ENCODE measurements around the gene MYH16. TPM values are rescaled to one million over a fixed set of nuclear protein-coding genes. Genes with fewer than 3 reads are reported as not detected.
A peak's percentile ranks its signal among the peaks of the same experiment; 100 is the strongest.
"Not testable (repeated sequence)": the region's sequence is repeated elsewhere in the genome, so short reads cannot be mapped to it uniquely, and the experiment has no call there.

MYH16 gene
- polyA plus RNA-seq, 1 experiment: not detected

- no peak for TF ChIP-seq CTCF (IDR thresholded peaks at IDR 0.05; ENCODE audit: low read depth, low read length)
- Histone ChIP-seq H3K27ac (ENCODE audit: low read depth, low read length) (no peak overlapping the region), H3K27me3 (ENCODE audit: control insufficient read depth, insufficient read depth, low read length) (peaks cover 3% of the 10 kb centered on the region), H3K9me3 (ENCODE audit: control insufficient read depth, insufficient read depth, low read length) (no peaks in the 10 kb centered on the region), H3K4me3 (ENCODE audit: low read depth, low read length) (no peak overlapping the region)
- DNase-seq (ENCODE audit: low read depth, low spot score): no peak
- CTCF ChIA-PET: interaction anchor here (1.6 kb wide), 1 partner anchor 47 kb away, joined by 7 read pairs; no protein-coding TSS in a partner anchor
- POLR2A ChIA-PET: no interaction called here
These were observed 6.7 kb upstream of the MYH16 start for GRCh38 chr7:99265848-99266480.

- CTCF ChIA-PET: interaction anchor here (1.6 kb wide), 1 partner anchor 45 kb away, joined by 7 read pairs; no protein-coding TSS in a partner anchor
- no peaks in the 10 kb centered on the region for H3K9me3 ChIP-seq (ENCODE audit: control insufficient read depth, insufficient read depth, low read length)
- peak; percentile 62 for DNase-seq (ENCODE audit: low read depth, low spot score)
- H3K4me3 ChIP-seq (ENCODE audit: low read depth, low read length): no peak overlapping the region
- peaks cover 3% of the 10 kb centered on the region for H3K27me3 ChIP-seq (ENCODE audit: control insufficient read depth, insufficient read depth, low read length)
- TF ChIP-seq CTCF (IDR thresholded peaks at IDR 0.05; ENCODE audit: low read depth, low read length): no peak
- peak overlapping the region; percentile 53 for H3K27ac ChIP-seq (ENCODE audit: low read depth, low read length)
- POLR2A ChIA-PET: interaction anchor here (0.8 to 0.9 kb wide), 2 partner anchors 12 to 23 kb away, joined by 3 read pairs; no protein-coding TSS in a partner anchor
These were observed 5.2 kb upstream of the MYH16 start for GRCh38 chr7:99267481-99267840.

GRCh38 chr7:99267841-99268576 is 4.6 kb upstream of the MYH16 start:
- ChIA-PET POLR2A (interaction anchor here (0.9 kb wide), 1 partner anchor 23 kb away, joined by 3 read pairs; no protein-coding TSS in a partner anchor), CTCF (interaction anchor here (0.8 kb wide), 1 partner anchor 45 kb away, joined by 6 read pairs; no protein-coding TSS in a partner anchor)
- no peak for DNase-seq (ENCODE audit: low read depth, low spot score)
- no peak for TF ChIP-seq CTCF (IDR thresholded peaks at IDR 0.05; ENCODE audit: low read depth, low read length)
- Histone ChIP-seq H3K27me3 (ENCODE audit: control insufficient read depth, insufficient read depth, low read length) (peaks cover 3% of the 10 kb centered on the region), H3K9me3 (ENCODE audit: control insufficient read depth, insufficient read depth, low read length) (no peaks in the 10 kb centered on the region), H3K4me3 (ENCODE audit: low read depth, low read length) (no peak overlapping the region), H3K27ac (ENCODE audit: low read depth, low read length) (peak overlapping the region; percentile 53)

- H3K9me3 ChIP-seq (ENCODE audit: control insufficient read depth, insufficient read depth, low read length): no peaks in the 10 kb centered on the region
- no peaks in the 10 kb centered on the region for H3K27me3 ChIP-seq (ENCODE audit: control insufficient read depth, insufficient read depth, low read length)
- TF ChIP-seq CTCF (IDR thresholded peaks at IDR 0.05; ENCODE audit: low read depth, low read length): no peak
- no peak overlapping the region for H3K4me3 ChIP-seq (ENCODE audit: low read depth, low read length)
- CTCF ChIA-PET: interaction anchor here (0.8 kb wide), 1 partner anchor 44 kb away, joined by 6 read pairs; no protein-coding TSS in a partner anchor
- H3K27ac ChIP-seq (ENCODE audit: low read depth, low read length): no peak overlapping the region
- POLR2A ChIA-PET: interaction anchor here (0.9 kb wide), 1 partner anchor 22 kb away, joined by 3 read pairs; no protein-coding TSS in a partner anchor
- no peak for DNase-seq (ENCODE audit: low read depth, low spot score)
These were observed 4.1 kb upstream of the MYH16 start for GRCh38 chr7:99268577-99268908.

- POLR2A ChIA-PET: no interaction called here
- Histone ChIP-seq H3K27me3 (ENCODE audit: control insufficient read depth, insufficient read depth, low read length) (no peaks in the 10 kb centered on the region), H3K27ac (ENCODE audit: low read depth, low read length) (no peak overlapping the region), H3K4me3 (ENCODE audit: low read depth, low read length) (no peak overlapping the region), H3K9me3 (ENCODE audit: control insufficient read depth, insufficient read depth, low read length) (no peaks in the 10 kb centered on the region)
- CTCF ChIA-PET: no interaction called here
- no peak for DNase-seq (ENCODE audit: low read depth, low spot score)
- no peak for TF ChIP-seq CTCF (IDR thresholded peaks at IDR 0.05; ENCODE audit: low read depth, low read length)
These were observed 1.9 kb upstream of the MYH16 start for GRCh38 chr7:99270702-99271101.

- H3K27me3 ChIP-seq (ENCODE audit: control insufficient read depth, insufficient read depth, low read length); DNase-seq (ENCODE audit: low read depth, low spot score); CTCF ChIA-PET; POLR2A ChIA-PET; H3K9me3 ChIP-seq (ENCODE audit: control insufficient read depth, insufficient read depth, low read length); H3K27ac ChIP-seq (ENCODE audit: low read depth, low read length); H3K4me3 ChIP-seq (ENCODE audit: low read depth, low read length): not testable (repeated sequence)
These were observed 922 bp downstream of the MYH16 start for GRCh38 chr7:99273561-99273960.

GRCh38 chr7:99274908-99275307 is 2.3 kb downstream of the MYH16 start:
- CTCF ChIA-PET: interaction anchor here (0.5 kb wide), 1 partner anchor 411 kb away, joined by 3 read pairs; no protein-coding TSS in a partner anchor
- H3K27me3 ChIP-seq (ENCODE audit: control insufficient read depth, insufficient read depth, low read length); DNase-seq (ENCODE audit: low read depth, low spot score); H3K27ac ChIP-seq (ENCODE audit: low read depth, low read length); POLR2A ChIA-PET; H3K4me3 ChIP-seq (ENCODE audit: low read depth, low read length); H3K9me3 ChIP-seq (ENCODE audit: control insufficient read depth, insufficient read depth, low read length): not testable (repeated sequence)

Measured in AG04450 (cell line).